Tibial artery (tissue), 4 donors: ENCODE measurements around the gene PFKM.

Experiments
- DNase-seq, 2 donors: peaks; one replicate each; pipeline ENCODE4 v3.0.0-alpha.2; 2019
- H3K27ac ChIP-seq, 2 donors: fragments of 200-600 bp; sonication (generic) in 1 of 2; 1 replicate in 1 of 2; 2 replicates in 1 of 2; pipeline ENCODE4 v1.5.1; 2018 to 2019; ENCODE audit warnings: mild to moderate bottlenecking in 1 of 2
- H3K27me3 ChIP-seq, 2 donors: fragments of 200-600 bp; sonication (generic) in 1 of 2; one replicate each; pipeline versions ENCODE4 v1.5.1 to v1.6.0; 2016 to 2019
- H3K36me3 ChIP-seq, 3 donors: fragments of 200-600 bp; sonication (generic) in 2 of 3; one replicate each; pipeline ENCODE4 v1.5.1; 2016 to 2019; ENCODE audit warnings: mild to moderate bottlenecking in 2 of 3
- H3K4me1 ChIP-seq, 4 donors: fragments of 200-600 bp; sonication (generic) in 2 of 4; 1 replicate in 3 of 4; 2 replicates in 1 of 4; pipeline ENCODE4 v1.5.1; 2016 to 2019
- H3K4me3 ChIP-seq, 2 donors: fragments of 200-600 bp; sonication (generic) in 1 of 2; 1 replicate in 1 of 2; 2 replicates in 1 of 2; pipeline ENCODE4 v1.5.1; 2018 to 2019; ENCODE audit warnings: mild to moderate bottlenecking in 2 of 2
- H3K9me3 ChIP-seq, 3 donors: fragments of 200-600 bp; sonication (generic) in 1 of 3; one replicate each; pipeline ENCODE4 v1.5.1; 2016 to 2019
- CTCF ChIP-seq, 2 experiments: fragments of 200-600 bp in 1 of 2; fragments of 450-650 bp in 1 of 2; IDR thresholded peaks; one replicate each; pipeline ENCODE4 v1.5.1; 2017 to 2019; ENCODE audit warnings: antibody characterized with exemption in 2 of 2, mild to moderate bottlenecking in 1 of 2, moderate library complexity in 1 of 2
- intact Hi-C: fragments of 100-400 bp; cut with DNase I; formaldehyde crosslinking; loops from one replicate; pipeline ENCODE4 v1.15.0; 2023; ENCODE audit warnings: low total_unique reads

The PFKM gene

GRCh38 chr12:48183876-48184548, 64.8 kb downstream of the PFKM start:
- H3K4me1 ChIP-seq: peaks cover 0 to 26% (median 16%) of the 10 kb centered on the region in 4 donors
- H3K27ac ChIP-seq: peak overlapping the region; percentile 4 to 54
- H3K9me3 ChIP-seq: no peaks in the 10 kb centered on the region
- peaks cover 0 to 38% of the 10 kb centered on the region in 2 donors for H3K27me3 ChIP-seq
- H3K4me3 ChIP-seq: peak overlapping the region; percentile 56 to 86
- intact Hi-C loops: no loop called here
- TF ChIP-seq CTCF (IDR thresholded peaks at IDR 0.05): no peak
- DNase-seq: no peak
- no peaks in the 10 kb centered on the region for H3K36me3 ChIP-seq

GRCh38 chr12:48184549-48184922, 65.4 kb downstream of the PFKM start:
- Histone ChIP-seq H3K27me3 (peaks cover 0 to 33% of the 10 kb centered on the region in 2 donors), H3K27ac (no peak overlapping the region), H3K9me3 (no peaks in the 10 kb centered on the region), H3K4me1 (peaks cover 0 to 26% (median 16%) of the 10 kb centered on the region in 4 donors), H3K4me3 (peak overlapping the region; percentile 56 to 86), H3K36me3 (no peaks in the 10 kb centered on the region)
- intact Hi-C loops: no loop called here
- no peak for DNase-seq
- no peak for TF ChIP-seq CTCF (IDR thresholded peaks at IDR 0.05)

GRCh38 chr12:48185181-48185919, 66.2 kb downstream of the PFKM start:
- H3K4me3 ChIP-seq: no peak overlapping the region

GRCh38 chr12:48187916-48188695, 68.9 kb downstream of the PFKM start:
- Histone ChIP-seq H3K27me3 (peaks cover 0 to 25% of the 10 kb centered on the region in 2 donors), H3K36me3 (no peaks in the 10 kb centered on the region), H3K4me1 (peaks cover 0 to 16% (median 12%) of the 10 kb centered on the region in 4 donors), H3K4me3 (no peak overlapping the region), H3K27ac (no peak overlapping the region), H3K9me3 (no peaks in the 10 kb centered on the region)
- intact Hi-C loops: no loop called here
- no peak for TF ChIP-seq CTCF (IDR thresholded peaks at IDR 0.05)
- no peak for DNase-seq

More at GRCh38 chr12:48185181-48185919, 66.2 kb downstream of the PFKM start:
- TF ChIP-seq CTCF (IDR thresholded peaks at IDR 0.05): no peak
- no peak overlapping the region for H3K27ac ChIP-seq
- peaks cover 0 to 31% of the 10 kb centered on the region in 2 donors for H3K27me3 ChIP-seq
- no peak for DNase-seq
- peaks cover 0 to 26% (median 16%) of the 10 kb centered on the region in 4 donors for H3K4me1 ChIP-seq
- no peaks in the 10 kb centered on the region for H3K36me3 ChIP-seq
- intact Hi-C loops: no loop called here
- H3K9me3 ChIP-seq: no peaks in the 10 kb centered on the region

- Histone ChIP-seq H3K27me3 (peaks cover 0 to 14% of the 10 kb centered on the region in 2 donors), H3K27ac (no peak overlapping the region), H3K9me3 (no peaks in the 10 kb centered on the region), H3K36me3 (no peaks in the 10 kb centered on the region), H3K4me1 (peaks cover 0 to 5% (median under 1%) of the 10 kb centered on the region in 4 donors), H3K4me3 (no peak overlapping the region)
- intact Hi-C loops: no loop called here
- TF ChIP-seq CTCF (IDR thresholded peaks at IDR 0.05): peak; percentile 73 to 83
- DNase-seq: peak; percentile 70 to 73
Measured at GRCh38 chr12:48189331-48190125, 70.4 kb downstream of the PFKM start.
